Psoas muscle (tissue), 8 donors: Measurements from ENCODE around the gene ANKRD53. TPM values are rescaled to one million over a fixed set of nuclear protein-coding genes. Genes with fewer than 3 reads are reported as not detected.

Experiments used
- ATAC-seq, 4 donors: fragments of 200-7000 bp; cut with Tn5 transposase; one replicate each; pipeline ENCODE4 v1.9.1; 2020; ENCODE audit warnings: moderate library complexity in 3 of 4, mild to moderate bottlenecking in 2 of 4
- DNase-seq, 2 donors: peaks; one replicate each; pipeline ENCODE4 v3.0.0-alpha.2; 2020
- H3K27ac ChIP-seq: fragments of 200-600 bp; one replicate; pipeline ENCODE4 v1.8.0; 2022
- H3K27me3 ChIP-seq, 3 donors: fragments of 200-600 bp in 1 of 3; one replicate each; pipeline versions ENCODE4 v1.6.1 to v1.8.0; 2013 to 2022; ENCODE audit warnings: low read length in 2 of 3, mild to moderate bottlenecking in 2 of 3, moderate library complexity in 1 of 3; ENCODE audit not compliant: insufficient read depth in 3 of 3
- H3K36me3 ChIP-seq, 2 donors: fragments of 200-600 bp in 1 of 2; one replicate each; pipeline versions ENCODE4 v1.6.1 to v1.8.0; 2013 to 2022; ENCODE audit warnings: low read depth in 1 of 2, mild to moderate bottlenecking in 1 of 2, moderate library complexity in 1 of 2; ENCODE audit not compliant: insufficient read depth in 1 of 2
- H3K4me1 ChIP-seq: fragments of 200-600 bp; one replicate; pipeline ENCODE4 v1.8.0; 2022
- H3K4me3 ChIP-seq: fragments of 200-600 bp; one replicate; pipeline ENCODE4 v1.8.0; 2022; ENCODE audit warnings: mild to moderate bottlenecking
- H3K9me3 ChIP-seq: fragments of 200-600 bp; one replicate; pipeline ENCODE4 v1.8.0; 2022
- WGBS, 3 donors: extraction: QIAGEN DNeasy Blood & Tissue Kit; methylation state at CpG; one replicate each; pipeline versions ENCODE4 v1.1.6 to v1.1.7; 2013; 5-methylcytosine and 5-hydroxymethylcytosine counted together
- intact Hi-C, 2 donors: fragments of 100-400 bp; cut with DNase I; formaldehyde crosslinking; loops; one replicate each; pipeline versions ENCODE4 v1.11.0 to v1.14.2; 2022
- polyA plus RNA-seq, 3 donors: library from polyadenylated mRNA; stranded (reverse); fragments of 200-250 nt; gene quantifications; one replicate each; pipeline ENCODE4 v1.2.3, GENCODE V29; 2013
- total RNA-seq, 4 donors: library from RNA; stranded (reverse); fragmentation: NEBNext Ultra II Directional in 2 of 4; extraction: Animal tissue kit (Norgen Biotek cat#: 25700) in 2 of 4; gene quantifications; one replicate each; pipeline versions ENCODE4 v1.2.1 to v1.2.4, GENCODE V29; 2021 to 2023
- TF ChIP-seq, protein P1 (sequence below): fragments of 200-600 bp; IDR thresholded peaks from one replicate; pipeline ENCODE4 v1.8.0; 2022; ENCODE audit warnings: antibody characterized with exemption
- donor health status: healthy with polysubstance abuse.
- donor health status: DM: no; HTN: no; CAD: no; lungs with moderate emphysema.
- donor health status: Bipolar disorder and iron deficiency.
- donor health status: healthy.
- donor health status: DM: yes; HTN: yes; CAD: no.
- donor health status: DM: no; HTN: no; CAD: no.
- donor health status: DM: no; HTN: no; CAD: no.
- donor health status: DM: yes; HTN: yes; CAD: no.

The ANKRD53 gene
- total and polyA plus RNA-seq, 7 donors = 0.15 to 0.77 (median 0.40) TPM

DNA sequence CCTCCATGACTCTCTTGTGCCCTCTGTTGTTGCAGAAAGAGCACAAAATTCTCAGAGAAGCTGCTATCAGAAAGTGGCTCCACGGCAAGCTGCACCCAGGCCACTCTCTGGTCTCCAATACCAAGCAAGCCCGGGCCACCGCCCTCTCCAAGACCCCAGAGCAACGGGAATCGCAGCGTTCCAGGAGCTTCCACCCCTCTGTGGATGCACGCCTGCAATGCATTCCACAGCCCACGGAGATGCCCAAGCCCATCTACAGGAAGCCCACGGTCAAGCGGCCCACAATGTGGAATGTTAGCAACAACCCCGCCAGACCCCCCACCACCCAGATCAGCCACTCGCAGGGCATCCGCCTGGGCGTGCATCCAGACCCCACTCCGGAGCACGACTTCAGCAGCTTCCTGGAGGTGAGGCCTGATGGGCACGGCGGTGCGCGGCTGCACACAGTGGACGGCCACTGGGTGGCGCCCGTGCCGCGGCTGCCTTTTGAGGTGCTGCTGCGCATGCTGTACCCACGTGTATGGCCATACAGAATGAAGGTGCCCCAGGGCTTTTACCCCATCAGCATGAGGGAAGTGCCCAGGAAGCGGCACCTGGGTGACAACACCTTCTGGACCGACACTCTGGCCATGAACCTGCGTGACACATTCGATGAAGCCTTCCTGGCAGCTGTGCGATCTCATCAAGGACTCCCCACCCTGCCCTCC lies 6.3 kb downstream of the ANKRD53 start:
- Histone ChIP-seq H3K4me3 (no peak overlapping the region), H3K36me3 (peaks cover 0 to 43% of the 10 kb centered on the region in 2 donors), H3K27ac (no peak overlapping the region), H3K4me1 (no peaks in the 10 kb centered on the region), H3K27me3 (no peaks in the 10 kb centered on the region), H3K9me3 (no peaks in the 10 kb centered on the region)
- TF ChIP-seq, protein P1, sequence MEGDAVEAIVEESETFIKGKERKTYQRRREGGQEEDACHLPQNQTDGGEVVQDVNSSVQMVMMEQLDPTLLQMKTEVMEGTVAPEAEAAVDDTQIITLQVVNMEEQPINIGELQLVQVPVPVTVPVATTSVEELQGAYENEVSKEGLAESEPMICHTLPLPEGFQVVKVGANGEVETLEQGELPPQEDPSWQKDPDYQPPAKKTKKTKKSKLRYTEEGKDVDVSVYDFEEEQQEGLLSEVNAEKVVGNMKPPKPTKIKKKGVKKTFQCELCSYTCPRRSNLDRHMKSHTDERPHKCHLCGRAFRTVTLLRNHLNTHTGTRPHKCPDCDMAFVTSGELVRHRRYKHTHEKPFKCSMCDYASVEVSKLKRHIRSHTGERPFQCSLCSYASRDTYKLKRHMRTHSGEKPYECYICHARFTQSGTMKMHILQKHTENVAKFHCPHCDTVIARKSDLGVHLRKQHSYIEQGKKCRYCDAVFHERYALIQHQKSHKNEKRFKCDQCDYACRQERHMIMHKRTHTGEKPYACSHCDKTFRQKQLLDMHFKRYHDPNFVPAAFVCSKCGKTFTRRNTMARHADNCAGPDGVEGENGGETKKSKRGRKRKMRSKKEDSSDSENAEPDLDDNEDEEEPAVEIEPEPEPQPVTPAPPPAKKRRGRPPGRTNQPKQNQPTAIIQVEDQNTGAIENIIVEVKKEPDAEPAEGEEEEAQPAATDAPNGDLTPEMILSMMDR = peak; percentile 59
- 46 to 52% (median 52%) methylated on average over 32 of the region's 32 CpGs for WGBS, 3 donors
- DNase-seq (peak; percentile 65 to 69), ATAC-seq (peak; percentile 53 to 81 (median 80))
- intact Hi-C loops = no loop called here

DNA sequence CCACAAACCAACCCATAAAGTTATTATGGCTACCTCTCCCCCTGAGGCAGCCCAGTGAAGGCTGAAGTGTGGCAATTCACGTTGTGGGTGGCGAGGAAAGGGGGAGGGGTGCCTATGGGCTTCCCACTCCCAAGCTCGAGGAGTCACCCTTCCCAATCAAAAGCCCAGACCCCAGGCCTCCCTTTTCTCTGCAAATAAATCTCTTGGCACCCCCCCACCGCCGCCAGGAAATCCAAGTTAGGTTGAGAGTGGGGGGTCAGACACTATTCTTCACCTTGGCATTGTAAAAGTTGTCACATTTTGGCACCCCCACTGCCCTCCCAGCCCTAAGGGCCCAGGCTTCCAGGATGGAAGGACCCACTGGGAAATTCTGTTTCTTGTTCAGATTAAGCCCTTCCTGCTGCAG lies 6.9 kb downstream of the ANKRD53 start:
- TF ChIP-seq, protein P1 = no peak
- 75 to 85% (median 79%) methylated on average over 5 of the region's 5 CpGs for WGBS, 3 donors
- H3K36me3 ChIP-seq = peaks cover 2 to 49% of the 10 kb centered on the region in 2 donors
- intact Hi-C loops = no loop called here
- no peaks in the 10 kb centered on the region for H3K4me1 ChIP-seq
- H3K4me3 ChIP-seq = no peak overlapping the region
- peak in 1 of 4 donors; percentile 8 for ATAC-seq
- DNase-seq = no peak
- no peaks in the 10 kb centered on the region for H3K9me3 ChIP-seq
- no peaks in the 10 kb centered on the region for H3K27me3 ChIP-seq
- no peak overlapping the region for H3K27ac ChIP-seq

DNA sequence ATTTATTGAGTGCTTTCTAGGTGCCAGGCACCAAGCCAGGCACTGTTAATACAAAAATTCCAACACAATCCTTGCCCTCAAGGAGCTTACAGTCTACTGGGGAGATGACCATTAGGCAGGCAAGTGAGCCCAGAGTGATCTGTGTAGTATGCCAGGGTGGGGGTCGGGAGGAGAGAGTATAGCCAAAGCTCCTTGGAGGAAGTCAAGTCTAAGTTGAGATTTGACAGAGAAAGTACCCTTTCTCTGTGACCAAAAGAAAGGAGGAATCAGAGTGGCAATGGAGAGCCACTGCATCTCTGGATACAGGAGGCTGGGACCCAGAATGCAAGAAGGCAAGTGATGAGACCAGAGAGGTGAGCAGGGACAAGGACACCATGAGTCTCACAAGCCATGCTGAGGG lies 7.5 kb downstream of the ANKRD53 start:
- intact Hi-C loops = no loop called here
- no peak for ATAC-seq
- WGBS, 3 donors = 90 to 100% (median 95%) methylated on average over 1 of the region's 1 CpG
- Histone ChIP-seq H3K27ac (no peak overlapping the region), H3K9me3 (no peaks in the 10 kb centered on the region), H3K36me3 (peaks cover 3 to 56% of the 10 kb centered on the region in 2 donors), H3K4me3 (no peak overlapping the region), H3K4me1 (no peaks in the 10 kb centered on the region), H3K27me3 (no peaks in the 10 kb centered on the region)
- TF ChIP-seq, protein P1 = no peak
- no peak for DNase-seq

DNA sequence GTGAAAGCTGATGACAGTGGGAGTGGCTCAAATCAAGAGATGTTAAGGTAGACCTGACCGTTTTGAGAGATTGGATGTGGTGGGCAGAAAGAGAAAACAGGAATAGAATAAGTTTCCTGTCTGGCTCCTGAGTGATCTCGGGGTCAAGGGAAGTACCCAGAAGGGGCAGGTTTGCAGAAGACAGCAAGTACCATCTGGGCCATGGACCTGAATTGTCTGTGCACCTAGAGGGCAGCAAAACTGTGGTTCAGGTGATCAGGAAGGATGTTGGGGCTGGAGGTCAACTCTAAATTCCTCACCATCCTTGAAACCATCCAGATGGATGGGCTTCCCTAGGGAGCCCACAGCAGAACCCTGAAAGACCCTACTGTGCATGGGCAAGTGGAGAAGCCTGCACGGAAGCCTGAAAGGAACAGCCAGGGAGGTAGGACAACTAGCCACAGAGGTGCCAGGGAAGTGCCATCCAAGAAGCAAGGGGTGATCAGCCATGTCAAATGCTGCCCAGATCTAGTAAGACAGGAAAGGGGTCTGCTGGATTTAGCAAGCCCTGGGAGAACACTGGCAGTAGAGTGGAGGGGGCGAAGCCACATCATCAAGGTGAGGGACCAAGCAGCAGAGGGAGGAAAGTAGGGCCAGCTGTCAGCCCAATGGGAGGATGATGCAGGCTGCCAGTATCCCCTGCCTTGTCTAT lies 8.2 kb downstream of the ANKRD53 start:
- Histone ChIP-seq H3K27ac (no peak overlapping the region), H3K36me3 (peaks cover 3 to 63% of the 10 kb centered on the region in 2 donors), H3K27me3 (no peaks in the 10 kb centered on the region), H3K4me3 (no peak overlapping the region), H3K4me1 (no peaks in the 10 kb centered on the region), H3K9me3 (no peaks in the 10 kb centered on the region)
- no peak for DNase-seq
- ATAC-seq = no peak
- intact Hi-C loops = no loop called here
- TF ChIP-seq, protein P1 = no peak
- 86 to 88% (median 88%) methylated on average over 4 of the region's 4 CpGs for WGBS, 3 donors
